ENCODE measurements around the gene FOXN3. TPM values are rescaled to one million over a fixed set of nuclear protein-coding genes. Genes with fewer than 3 reads are reported as not detected.

FOXN3 gene
- total and polyA plus RNA-seq, 2 donors (not counting 1 experiment from before 2014, with no cell fraction given): 27.9 to 33.3 TPM

DNA sequence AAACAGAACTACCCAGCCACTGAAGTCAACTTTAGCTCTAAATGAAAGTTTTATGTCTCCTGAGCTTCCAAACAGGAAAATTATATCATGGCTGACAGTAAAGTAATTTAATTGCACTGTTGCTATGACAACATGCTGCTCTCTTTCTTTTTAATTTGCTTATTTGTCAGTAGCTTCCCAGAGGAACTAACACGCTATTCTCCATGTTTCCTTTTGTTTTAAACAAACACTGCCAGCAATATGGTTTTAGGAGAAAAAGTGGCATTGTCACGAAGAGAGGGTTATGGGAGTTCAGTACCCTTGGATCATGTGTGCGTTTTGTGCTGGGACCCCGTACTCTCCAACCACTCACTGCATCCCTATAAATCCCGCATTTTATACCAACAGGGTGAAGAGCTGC, 1.9 kb downstream of the FOXN3 start:
- no peak overlapping the region for H3K9ac ChIP-seq (ENCODE audit: insufficient read depth, low read length)

DNA sequence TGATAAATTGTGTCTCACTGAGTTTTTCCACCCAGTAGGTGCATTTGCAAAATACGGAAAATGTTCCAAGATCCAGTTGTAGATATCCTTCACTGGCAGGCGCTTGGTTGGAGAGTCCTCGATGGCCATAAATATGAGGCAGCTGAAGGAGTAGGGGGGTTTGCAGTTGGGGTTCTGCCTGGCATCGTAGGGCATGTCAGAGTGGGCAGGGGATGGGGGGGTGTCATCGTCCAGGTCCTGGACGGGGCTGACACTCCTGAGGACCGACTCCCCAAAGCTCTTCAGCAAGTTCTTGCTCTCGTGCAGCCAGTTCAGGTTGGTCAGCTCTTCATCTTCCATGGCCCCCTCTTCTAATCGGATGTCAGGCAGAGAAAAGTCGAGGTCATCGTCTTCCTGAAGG, 5.1 kb downstream of the FOXN3 start:
- TF ChIP-seq, protein P1, sequence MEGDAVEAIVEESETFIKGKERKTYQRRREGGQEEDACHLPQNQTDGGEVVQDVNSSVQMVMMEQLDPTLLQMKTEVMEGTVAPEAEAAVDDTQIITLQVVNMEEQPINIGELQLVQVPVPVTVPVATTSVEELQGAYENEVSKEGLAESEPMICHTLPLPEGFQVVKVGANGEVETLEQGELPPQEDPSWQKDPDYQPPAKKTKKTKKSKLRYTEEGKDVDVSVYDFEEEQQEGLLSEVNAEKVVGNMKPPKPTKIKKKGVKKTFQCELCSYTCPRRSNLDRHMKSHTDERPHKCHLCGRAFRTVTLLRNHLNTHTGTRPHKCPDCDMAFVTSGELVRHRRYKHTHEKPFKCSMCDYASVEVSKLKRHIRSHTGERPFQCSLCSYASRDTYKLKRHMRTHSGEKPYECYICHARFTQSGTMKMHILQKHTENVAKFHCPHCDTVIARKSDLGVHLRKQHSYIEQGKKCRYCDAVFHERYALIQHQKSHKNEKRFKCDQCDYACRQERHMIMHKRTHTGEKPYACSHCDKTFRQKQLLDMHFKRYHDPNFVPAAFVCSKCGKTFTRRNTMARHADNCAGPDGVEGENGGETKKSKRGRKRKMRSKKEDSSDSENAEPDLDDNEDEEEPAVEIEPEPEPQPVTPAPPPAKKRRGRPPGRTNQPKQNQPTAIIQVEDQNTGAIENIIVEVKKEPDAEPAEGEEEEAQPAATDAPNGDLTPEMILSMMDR (conservative IDR thresholded peaks at IDR 0.05 in 1 of 2, IDR thresholded peaks at IDR 0.05 in 1 of 2; ENCODE audit: low read depth in 1 of 2, low read length in 2 of 2): no peak
- no peak for TF ChIP-seq EZH2 (IDR thresholded peaks at IDR 0.05; ENCODE audit: low read length, missing control alignments)
- no peak for DNase-seq (ENCODE audit: low read depth in 2 of 2)
- Histone ChIP-seq H3K9ac (ENCODE audit: insufficient read depth, low read length) (no peak overlapping the region), H3K9me3 (ENCODE audit: control insufficient read depth, insufficient read depth, low read depth, low read length) (no peaks in the 10 kb centered on the region), H3K36me3 (ENCODE audit: control insufficient read depth, insufficient read depth, low read length) (no peaks in the 10 kb centered on the region), H2AFZ (ENCODE audit: low read length) (no peak overlapping the region), H4K20me1 (ENCODE audit: control insufficient read depth, extremely low read depth, insufficient read depth, low read length) (no peaks in the 10 kb centered on the region), H3K4me3 (replicated peaks in 1 of 4; ENCODE audit: control extremely low read depth in 1 of 4, insufficient read depth in 1 of 4, low read depth in 3 of 4, low read length in 4 of 4) (no peak overlapping the region), H3K4me1 (ENCODE audit: control insufficient read depth, extremely low read depth, insufficient read depth, low read length) (peaks cover 2% of the 10 kb centered on the region), H3K79me2 (ENCODE audit: control insufficient read depth, insufficient read depth, low read length) (peaks cover 2% of the 10 kb centered on the region), H3K4me2 (ENCODE audit: extremely low read depth, insufficient read depth, low read length) (no peak overlapping the region), H3K27ac (ENCODE audit: insufficient read depth, low read length) (no peak overlapping the region), H3K27me3 (ENCODE audit: control insufficient read depth, insufficient read depth, low read length) (no peaks in the 10 kb centered on the region)

More for the DNA sequence above, 1.9 kb downstream of the FOXN3 start:
- peak overlapping the region; percentile 0 to 91 (median 84) for H3K4me3 ChIP-seq (replicated peaks in 1 of 4; ENCODE audit: control extremely low read depth in 1 of 4, insufficient read depth in 1 of 4, low read depth in 3 of 4, low read length in 4 of 4)
- H3K27me3 ChIP-seq (ENCODE audit: control insufficient read depth, insufficient read depth, low read length): no peaks in the 10 kb centered on the region
- H3K4me2 ChIP-seq (ENCODE audit: extremely low read depth, insufficient read depth, low read length): peak overlapping the region; percentile 33
- no peak overlapping the region for H2AFZ ChIP-seq (ENCODE audit: low read length)
- peaks cover 8% of the 10 kb centered on the region for H3K4me1 ChIP-seq (ENCODE audit: control insufficient read depth, extremely low read depth, insufficient read depth, low read length)
- peak in 1 of 2 donors; percentile 28 for DNase-seq (ENCODE audit: low read depth in 2 of 2)
- no peaks in the 10 kb centered on the region for H4K20me1 ChIP-seq (ENCODE audit: control insufficient read depth, extremely low read depth, insufficient read depth, low read length)
- H3K79me2 ChIP-seq (ENCODE audit: control insufficient read depth, insufficient read depth, low read length): no peaks in the 10 kb centered on the region
- TF ChIP-seq, protein P1 (conservative IDR thresholded peaks at IDR 0.05 in 1 of 2, IDR thresholded peaks at IDR 0.05 in 1 of 2; ENCODE audit: low read depth in 1 of 2, low read length in 2 of 2): no peak
- no peak for TF ChIP-seq EZH2 (IDR thresholded peaks at IDR 0.05; ENCODE audit: low read length, missing control alignments)
- H3K9me3 ChIP-seq (ENCODE audit: control insufficient read depth, insufficient read depth, low read depth, low read length): no peaks in the 10 kb centered on the region
- H3K36me3 ChIP-seq (ENCODE audit: control insufficient read depth, insufficient read depth, low read length): no peaks in the 10 kb centered on the region
- peak overlapping the region; percentile 86 for H3K27ac ChIP-seq (ENCODE audit: insufficient read depth, low read length)

DNA sequence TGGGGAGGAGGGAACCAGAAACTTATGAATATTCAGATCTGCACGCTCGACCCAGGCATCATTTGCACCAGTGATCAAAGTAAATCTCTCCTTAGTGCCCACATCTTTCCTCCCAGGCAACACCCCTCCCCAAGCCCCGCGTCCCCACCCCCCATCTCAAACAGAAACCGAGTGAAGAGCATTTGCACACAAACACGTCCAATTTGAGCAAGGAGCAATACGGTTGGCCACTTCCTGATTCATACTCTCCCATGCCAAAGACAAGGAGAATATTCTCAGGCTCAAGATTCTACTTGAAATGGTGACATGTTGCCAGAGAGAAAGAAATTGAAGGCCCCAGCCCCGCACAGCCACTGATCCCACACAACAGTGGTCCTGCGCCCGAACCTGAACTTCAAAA, 7.1 kb downstream of the FOXN3 start:
- H3K79me2 ChIP-seq (ENCODE audit: control insufficient read depth, insufficient read depth, low read length): peaks cover 2% of the 10 kb centered on the region
- no peak overlapping the region for H3K4me3 ChIP-seq (replicated peaks in 1 of 4; ENCODE audit: control extremely low read depth in 1 of 4, insufficient read depth in 1 of 4, low read depth in 3 of 4, low read length in 4 of 4)

More for the DNA sequence above, 7.1 kb downstream of the FOXN3 start:
- Histone ChIP-seq H3K27ac (ENCODE audit: insufficient read depth, low read length) (no peak overlapping the region), H3K4me1 (ENCODE audit: control insufficient read depth, extremely low read depth, insufficient read depth, low read length) (peaks cover under 1% of the 10 kb centered on the region), H3K9me3 (ENCODE audit: control insufficient read depth, insufficient read depth, low read depth, low read length) (no peaks in the 10 kb centered on the region), H2AFZ (ENCODE audit: low read length) (no peak overlapping the region), H3K4me2 (ENCODE audit: extremely low read depth, insufficient read depth, low read length) (peak overlapping the region; percentile 68), H3K9ac (ENCODE audit: insufficient read depth, low read length) (no peak overlapping the region), H3K36me3 (ENCODE audit: control insufficient read depth, insufficient read depth, low read length) (no peaks in the 10 kb centered on the region), H3K27me3 (ENCODE audit: control insufficient read depth, insufficient read depth, low read length) (no peaks in the 10 kb centered on the region), H4K20me1 (ENCODE audit: control insufficient read depth, extremely low read depth, insufficient read depth, low read length) (no peaks in the 10 kb centered on the region)
- no peak for DNase-seq (ENCODE audit: low read depth in 2 of 2)
- TF ChIP-seq, protein P1 (conservative IDR thresholded peaks at IDR 0.05 in 1 of 2, IDR thresholded peaks at IDR 0.05 in 1 of 2; ENCODE audit: low read depth in 1 of 2, low read length in 2 of 2): no peak
